Suprapubic skin (tissue), 4 donors: ENCODE data around the gene TFDP3. TPM values are rescaled to one million over a fixed set of nuclear protein-coding genes. Genes with fewer than 3 reads are reported as not detected.

ENCODE experiments used
- DNase-seq, 2 donors: peaks; one replicate each; pipeline ENCODE4 v3.0.0-alpha.2; 2019; ENCODE audit warnings: low spot score in 2 of 2
- H3K27ac ChIP-seq: fragments of 200-600 bp; sonication (generic); one replicate; pipeline ENCODE4 v1.5.1; 2019
- H3K27me3 ChIP-seq: fragments of 200-600 bp; sonication (generic); one replicate; pipeline ENCODE4 v1.5.1; 2019
- H3K36me3 ChIP-seq: fragments of 200-600 bp; sonication (generic); one replicate; pipeline ENCODE4 v1.5.1; 2019
- H3K4me1 ChIP-seq: fragments of 200-600 bp; sonication (generic); one replicate; pipeline ENCODE4 v1.5.1; 2019
- H3K4me3 ChIP-seq: fragments of 200-600 bp; sonication (generic); one replicate; pipeline ENCODE4 v1.5.1; 2019; ENCODE audit warnings: mild to moderate bottlenecking
- H3K9me3 ChIP-seq: fragments of 200-600 bp; sonication (generic); one replicate; pipeline ENCODE4 v1.5.1; 2019
- EP300 ChIP-seq: sonication (generic); formaldehyde crosslinking; IDR thresholded peaks from one replicate; pipeline ENCODE4 v1.6.1; 2017; ENCODE audit warnings: antibody characterized with exemption
- POLR2A ChIP-seq, 2 donors: fragments of 450-650 bp; IDR thresholded peaks; one replicate each; pipeline ENCODE4 v1.6.1; 2017; ENCODE audit warnings: antibody characterized with exemption in 2 of 2, mild to moderate bottlenecking in 2 of 2, moderate library complexity in 2 of 2
- POLR2AphosphoS5 ChIP-seq, 3 donors: sonication (generic); formaldehyde crosslinking; IDR thresholded peaks; one replicate each; pipeline ENCODE4 v1.6.1; 2017; ENCODE audit warnings: antibody characterized with exemption in 3 of 3
- WGBS: methylation state at CpG from one replicate; pipeline ENCODE4 v1.1.5; 2018; 5-methylcytosine and 5-hydroxymethylcytosine counted together
- total RNA-seq, 4 donors: library from RNA; depleted of rRNA; stranded (reverse); fragments of >200 nt; gene quantifications; one replicate each; pipeline ENCODE4 v1.1.0, GENCODE V29; 2016
- TF ChIP-seq, protein P1 (sequence below), 2 donors: fragments of 200-600 bp in 1 of 2; fragments of 450-650 bp in 1 of 2; sonication (generic) in 1 of 2; IDR thresholded peaks; one replicate each; pipeline ENCODE4 v1.5.1; 2016 to 2019; ENCODE audit warnings: antibody characterized with exemption in 2 of 2, mild to moderate bottlenecking in 1 of 2, moderate library complexity in 1 of 2

The TFDP3 gene
- total RNA-seq, 4 donors from 2014 or later, result not detected

DNA sequence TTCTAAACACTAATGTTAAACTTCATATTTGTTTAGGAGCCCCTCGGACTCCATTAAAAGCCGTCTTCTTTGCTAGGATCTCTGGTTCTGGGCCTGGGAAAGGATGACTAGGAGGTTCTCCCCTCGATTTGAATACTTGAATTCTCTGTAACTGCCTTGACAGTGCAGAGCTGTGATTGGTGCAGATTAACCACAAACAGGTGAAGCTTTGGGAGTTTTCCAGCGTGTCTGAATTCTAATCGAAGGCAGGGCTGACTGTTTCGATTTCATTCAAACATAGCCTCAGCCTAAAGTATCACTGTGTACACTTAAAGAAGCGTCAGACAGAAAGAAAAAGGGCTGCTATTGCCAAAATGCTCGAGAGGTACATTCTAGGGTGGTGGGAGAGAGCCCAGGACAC is 29.0 kb downstream of the TFDP3 start:
- Histone ChIP-seq H3K27ac (no peak overlapping the region), H3K9me3 (no peaks in the 10 kb centered on the region), H3K4me3 (no peak overlapping the region), H3K4me1 (no peaks in the 10 kb centered on the region), H3K27me3 (no peaks in the 10 kb centered on the region), H3K36me3 (no peaks in the 10 kb centered on the region)
- WGBS, result 66% methylated on average over 8 of the region's 8 CpGs
- no peak for DNase-seq
- TF ChIP-seq EP300 (no peak), POLR2A (IDR thresholded peaks at IDR 0.05) (no peak), POLR2AphosphoS5 (IDR thresholded peaks at IDR 0.05) (no peak)
- TF ChIP-seq, protein P1, sequence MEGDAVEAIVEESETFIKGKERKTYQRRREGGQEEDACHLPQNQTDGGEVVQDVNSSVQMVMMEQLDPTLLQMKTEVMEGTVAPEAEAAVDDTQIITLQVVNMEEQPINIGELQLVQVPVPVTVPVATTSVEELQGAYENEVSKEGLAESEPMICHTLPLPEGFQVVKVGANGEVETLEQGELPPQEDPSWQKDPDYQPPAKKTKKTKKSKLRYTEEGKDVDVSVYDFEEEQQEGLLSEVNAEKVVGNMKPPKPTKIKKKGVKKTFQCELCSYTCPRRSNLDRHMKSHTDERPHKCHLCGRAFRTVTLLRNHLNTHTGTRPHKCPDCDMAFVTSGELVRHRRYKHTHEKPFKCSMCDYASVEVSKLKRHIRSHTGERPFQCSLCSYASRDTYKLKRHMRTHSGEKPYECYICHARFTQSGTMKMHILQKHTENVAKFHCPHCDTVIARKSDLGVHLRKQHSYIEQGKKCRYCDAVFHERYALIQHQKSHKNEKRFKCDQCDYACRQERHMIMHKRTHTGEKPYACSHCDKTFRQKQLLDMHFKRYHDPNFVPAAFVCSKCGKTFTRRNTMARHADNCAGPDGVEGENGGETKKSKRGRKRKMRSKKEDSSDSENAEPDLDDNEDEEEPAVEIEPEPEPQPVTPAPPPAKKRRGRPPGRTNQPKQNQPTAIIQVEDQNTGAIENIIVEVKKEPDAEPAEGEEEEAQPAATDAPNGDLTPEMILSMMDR (IDR thresholded peaks at IDR 0.05), result no peak

DNA sequence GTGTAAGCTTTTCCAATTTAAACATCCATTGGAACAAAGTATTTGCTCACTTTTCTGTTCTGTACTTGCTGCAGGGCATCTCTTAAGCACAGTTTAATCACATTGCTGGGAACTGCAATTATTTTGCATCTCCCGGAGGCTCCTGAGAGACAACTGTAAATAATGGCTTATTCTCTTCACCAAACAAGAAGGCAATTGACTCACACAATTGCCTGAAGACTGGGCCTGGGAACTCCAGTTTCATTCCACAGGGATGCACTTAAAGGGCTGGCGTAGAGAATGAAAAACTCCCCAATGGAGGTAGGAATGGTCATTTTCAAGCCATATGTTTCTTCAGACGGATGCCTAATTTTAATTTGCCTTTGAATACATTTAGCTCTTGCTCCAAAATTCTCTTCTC is 29.5 kb downstream of the TFDP3 start:
- 61% methylated on average over 3 of the region's 3 CpGs for WGBS
- Histone ChIP-seq H3K27me3 (no peaks in the 10 kb centered on the region), H3K36me3 (no peaks in the 10 kb centered on the region), H3K4me3 (no peak overlapping the region), H3K27ac (no peak overlapping the region), H3K4me1 (no peaks in the 10 kb centered on the region), H3K9me3 (no peaks in the 10 kb centered on the region)
- DNase-seq, result no peak
- TF ChIP-seq EP300 (no peak), POLR2AphosphoS5 (IDR thresholded peaks at IDR 0.05) (no peak), POLR2A (IDR thresholded peaks at IDR 0.05) (no peak)
- TF ChIP-seq, protein P1 (IDR thresholded peaks at IDR 0.05), result no peak

DNA sequence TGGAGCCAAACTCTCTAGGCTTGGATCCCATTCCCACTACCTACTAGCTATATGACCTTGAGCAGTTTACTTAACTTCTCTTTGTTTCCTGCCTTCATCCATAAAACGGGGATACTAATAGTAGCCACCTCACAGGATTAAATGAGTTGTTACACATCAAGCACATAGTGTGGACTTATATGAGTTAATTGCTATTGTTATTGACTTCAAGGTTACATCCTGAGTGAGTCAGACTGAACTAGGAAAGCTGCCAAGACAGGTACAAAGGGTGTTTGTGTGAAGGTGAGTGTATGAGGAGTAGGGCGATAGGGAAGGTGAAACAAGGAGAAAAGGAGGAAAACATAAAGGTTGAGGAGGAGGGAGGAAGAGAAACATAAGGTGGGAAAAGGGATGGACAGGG is 32.2 kb downstream of the TFDP3 start:
- Histone ChIP-seq H3K36me3 (no peaks in the 10 kb centered on the region), H3K4me3 (no peak overlapping the region), H3K27ac (no peak overlapping the region), H3K4me1 (no peaks in the 10 kb centered on the region), H3K9me3 (no peaks in the 10 kb centered on the region), H3K27me3 (no peaks in the 10 kb centered on the region)
- no peak for DNase-seq
- 61% methylated on average over 2 of the region's 2 CpGs for WGBS
- TF ChIP-seq EP300 (no peak), POLR2AphosphoS5 (IDR thresholded peaks at IDR 0.05) (no peak), POLR2A (IDR thresholded peaks at IDR 0.05) (no peak)
- TF ChIP-seq, protein P1 (IDR thresholded peaks at IDR 0.05), result no peak

DNA sequence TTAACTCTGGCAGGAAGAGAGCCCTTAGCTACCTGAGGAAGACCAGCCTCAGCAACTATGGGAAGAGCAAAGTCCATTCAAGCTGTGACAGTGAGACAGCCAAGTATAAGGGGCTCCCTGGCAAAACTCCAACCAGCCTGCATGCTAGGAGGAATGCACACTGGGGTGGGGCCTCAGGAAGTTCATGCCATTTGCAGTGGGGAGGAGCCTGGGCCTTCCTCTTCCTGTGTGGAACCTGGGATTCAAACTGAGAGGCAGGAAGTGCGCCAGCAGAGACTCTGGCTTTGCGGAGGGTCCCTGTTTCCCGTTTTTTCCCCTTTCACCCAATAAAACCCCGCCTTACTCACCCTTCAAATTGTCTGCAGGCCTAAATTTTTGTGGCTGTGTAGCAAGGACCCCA is 33.0 kb downstream of the TFDP3 start:
- WGBS, result 69% methylated on average over 4 of the region's 4 CpGs
- Histone ChIP-seq H3K27ac (no peak overlapping the region), H3K27me3 (no peaks in the 10 kb centered on the region), H3K4me3 (no peak overlapping the region), H3K9me3 (no peaks in the 10 kb centered on the region), H3K36me3 (no peaks in the 10 kb centered on the region), H3K4me1 (no peaks in the 10 kb centered on the region)
- TF ChIP-seq POLR2A (IDR thresholded peaks at IDR 0.05), result no peak
- no peak for TF ChIP-seq POLR2AphosphoS5 (IDR thresholded peaks at IDR 0.05)
- TF ChIP-seq EP300, result no peak
- TF ChIP-seq, protein P1 (IDR thresholded peaks at IDR 0.05), result no peak
- no peak for DNase-seq

DNA sequence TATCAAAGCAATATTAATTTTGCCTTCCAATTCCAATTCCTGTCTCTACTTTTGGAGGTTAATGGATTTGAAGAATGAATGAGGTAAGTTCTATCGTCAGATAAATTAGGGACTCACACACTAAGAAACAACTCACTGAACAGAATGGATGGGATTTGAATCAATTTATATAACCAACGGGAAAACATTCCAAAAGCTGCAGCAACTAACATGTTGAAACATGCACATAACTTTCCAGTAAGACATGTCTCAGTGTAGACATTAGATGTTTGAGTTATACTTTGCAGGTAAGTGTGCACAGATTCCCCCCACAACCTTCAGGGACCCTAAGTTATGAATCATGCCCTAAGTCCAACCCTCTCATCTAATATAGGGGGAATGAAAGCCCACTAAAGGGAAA is 34.3 kb downstream of the TFDP3 start:
- H3K36me3 ChIP-seq, result no peaks in the 10 kb centered on the region
- H3K4me1 ChIP-seq, result no peaks in the 10 kb centered on the region
- no peak overlapping the region for H3K4me3 ChIP-seq
- H3K9me3 ChIP-seq, result no peaks in the 10 kb centered on the region
- no peak for DNase-seq
- no peak overlapping the region for H3K27ac ChIP-seq
- no peaks in the 10 kb centered on the region for H3K27me3 ChIP-seq
- TF ChIP-seq EP300, result no peak
- no peak for TF ChIP-seq POLR2AphosphoS5 (IDR thresholded peaks at IDR 0.05)
- TF ChIP-seq, protein P1 (IDR thresholded peaks at IDR 0.05), result no peak
- no peak for TF ChIP-seq POLR2A (IDR thresholded peaks at IDR 0.05)
- WGBS, result 57% methylated on average over 2 of the region's 2 CpGs
